GM19438 (cell line): ENCODE measurements around the gene CAMKK1.

Source experiments
- ATAC-seq: cut with Tn5 transposase; IDR thresholded peaks from one replicate; pipeline ENCODE4 v1.9.1; 2021; ENCODE audit warnings: low read depth; ENCODE audit not compliant: unreplicated experiment

The CAMKK1 gene

GRCh38 chr17:3918372-3919122, 25.7 kb upstream of the CAMKK1 start:
- ATAC-seq, result no peak

GRCh38 chr17:3917391-3917931, 24.6 kb upstream of the CAMKK1 start:
- ATAC-seq, result no peak

DNA sequence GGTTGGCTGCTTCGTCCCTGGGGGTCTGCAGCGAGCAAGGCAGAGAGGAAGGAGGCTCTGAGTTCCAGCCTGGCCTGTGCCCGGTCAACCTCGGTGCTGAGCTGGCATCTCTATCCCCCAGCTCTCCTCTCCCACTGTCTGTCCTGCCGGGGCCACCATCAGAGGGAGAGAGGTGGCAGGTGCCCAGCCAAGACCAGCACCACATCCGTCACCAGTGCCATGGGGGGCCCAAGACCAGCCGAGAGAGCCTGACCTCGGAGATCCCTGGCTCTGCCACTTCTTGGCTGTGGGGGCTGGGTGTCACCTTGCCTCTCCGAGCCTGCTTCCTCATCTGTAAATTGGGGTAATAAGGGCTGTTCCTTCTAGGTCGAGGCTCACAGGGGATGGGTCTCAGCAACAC, 24.0 kb upstream of the CAMKK1 start:
- no peak for ATAC-seq

DNA sequence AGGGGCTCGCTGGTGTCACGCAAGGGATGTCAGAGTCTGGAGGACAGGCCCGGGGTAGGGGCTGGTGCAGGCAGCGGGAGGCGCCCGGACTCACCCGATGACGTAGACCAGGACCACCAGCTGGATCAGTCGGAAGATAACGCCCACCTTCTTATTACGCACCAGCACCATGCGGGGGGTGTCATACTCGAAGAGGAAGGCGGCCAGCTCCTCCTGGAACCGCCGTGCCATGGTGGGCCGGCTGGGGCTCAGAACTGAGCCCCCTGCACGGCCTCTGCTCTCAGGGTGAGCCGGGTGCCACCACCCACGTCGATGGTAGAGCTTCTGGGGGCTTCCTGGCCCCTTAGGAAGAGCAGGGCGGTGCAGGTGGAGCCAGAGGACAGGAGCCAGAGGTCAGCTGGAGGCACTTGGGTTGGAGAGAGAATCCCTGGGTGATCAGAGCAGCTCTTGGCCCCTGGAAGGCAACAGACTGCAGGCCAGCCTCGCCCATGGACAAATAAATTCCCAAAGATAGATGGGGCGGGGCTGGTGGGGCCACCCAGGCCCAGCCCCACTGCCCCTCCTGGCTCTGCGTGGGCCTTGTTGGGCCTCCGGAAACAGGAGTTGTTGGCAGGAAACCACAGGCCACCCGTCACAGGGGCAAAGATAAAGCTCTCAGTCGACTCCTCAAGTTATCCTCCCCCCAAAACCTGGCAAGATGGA, 23.3 kb upstream of the CAMKK1 start, which contains the start of gene P2RX1:
Gene P2RX1 (minus strand): TSS at position 471 of the 702 bp plus-strand sequence. CDS start 240 bp downstream, at position 231.
- no peak for ATAC-seq

GRCh38 chr17:3915581-3915994, 22.7 kb upstream of the CAMKK1 start:
- no peak for ATAC-seq

- ATAC-seq, result peak; percentile 53
Observed at GRCh38 chr17:3914312-3914670, 21.4 kb upstream of the CAMKK1 start.

DNA sequence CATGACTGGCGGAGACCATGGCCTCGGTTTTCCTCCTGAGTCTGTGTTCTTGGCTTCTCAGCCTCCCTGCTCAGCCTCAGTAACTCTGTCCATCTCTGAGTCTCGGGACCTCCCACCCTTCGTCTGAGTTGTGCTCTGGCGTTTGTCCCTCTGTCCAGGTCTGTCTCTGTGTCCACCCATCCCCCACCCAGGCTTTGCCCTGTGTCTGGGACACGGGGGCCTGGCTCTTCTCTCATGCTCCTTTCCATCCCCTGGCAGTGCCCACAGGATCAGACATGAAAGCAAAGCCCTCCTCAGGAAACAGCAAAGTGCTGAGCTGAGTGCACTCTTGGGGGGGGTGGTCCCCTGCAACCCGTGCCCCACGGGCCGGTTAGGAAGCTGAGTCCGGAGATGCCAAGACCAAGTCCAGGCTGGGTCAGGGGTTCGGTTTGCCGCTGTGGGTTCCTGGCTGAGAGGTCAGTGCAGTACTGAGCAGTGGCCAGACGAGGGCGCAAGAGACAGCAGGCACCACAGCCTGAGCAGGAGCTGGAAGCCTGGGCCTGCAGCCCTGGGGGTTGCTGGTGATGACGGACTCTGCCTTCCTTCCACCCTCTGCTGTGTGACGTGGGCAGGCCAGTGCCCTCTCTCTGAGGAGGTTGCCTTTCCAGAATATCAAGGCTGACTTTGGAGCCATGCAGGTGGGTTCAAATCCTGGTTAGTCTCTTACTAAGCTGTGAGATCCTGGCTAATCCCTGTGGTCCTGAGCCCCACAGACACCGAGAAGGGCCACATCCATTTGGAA, 20.9 kb upstream of the CAMKK1 start:
- peak; percentile 39 for ATAC-seq

- no peak for ATAC-seq
Observed at GRCh38 chr17:3912827-3913226, 20.0 kb upstream of the CAMKK1 start.

GRCh38 chr17:3911271-3912053, 18.6 kb upstream of the CAMKK1 start:
- ATAC-seq, result peak; percentile 63

DNA sequence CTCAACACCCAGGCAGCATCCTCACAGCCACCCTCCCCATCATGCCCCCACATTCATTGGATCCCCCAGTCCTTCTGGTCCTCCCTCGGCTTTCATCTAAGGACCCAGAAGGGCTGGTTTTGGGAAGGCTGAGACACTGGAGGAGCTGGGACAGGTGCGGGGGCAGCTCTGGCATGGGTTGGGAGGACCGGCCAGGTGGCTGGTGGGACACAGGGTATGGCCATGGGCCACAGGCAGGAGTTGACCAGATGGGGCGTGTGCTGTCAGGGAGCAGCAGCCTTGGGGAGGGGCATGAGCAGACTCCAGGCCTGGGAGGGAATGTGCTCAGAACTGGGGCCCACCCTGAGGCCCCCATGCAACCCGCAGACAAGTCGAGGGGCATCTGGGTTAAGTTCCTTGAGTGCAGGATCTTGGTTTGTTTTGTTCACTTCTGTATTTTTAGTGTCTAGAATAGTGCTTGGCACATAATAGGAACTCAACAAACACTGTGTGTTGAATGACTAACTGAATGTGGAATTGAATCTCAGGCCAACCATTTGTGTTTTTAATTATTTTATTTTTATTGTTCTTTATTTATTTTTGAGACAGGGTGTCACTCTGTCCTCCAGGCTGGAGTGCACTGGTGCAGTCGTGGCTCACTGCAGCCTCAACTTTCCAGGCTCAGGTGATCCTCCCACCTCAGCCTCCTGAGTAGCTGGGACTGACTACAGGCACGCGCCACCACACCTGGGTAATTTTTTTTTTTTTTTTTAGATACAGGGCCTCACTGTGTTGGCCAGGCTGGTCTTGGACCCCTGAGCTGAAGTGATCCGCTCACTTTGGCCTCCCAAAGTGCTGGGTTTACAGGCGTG, 17.8 kb upstream of the CAMKK1 start:
- ATAC-seq, result no peak

DNA sequence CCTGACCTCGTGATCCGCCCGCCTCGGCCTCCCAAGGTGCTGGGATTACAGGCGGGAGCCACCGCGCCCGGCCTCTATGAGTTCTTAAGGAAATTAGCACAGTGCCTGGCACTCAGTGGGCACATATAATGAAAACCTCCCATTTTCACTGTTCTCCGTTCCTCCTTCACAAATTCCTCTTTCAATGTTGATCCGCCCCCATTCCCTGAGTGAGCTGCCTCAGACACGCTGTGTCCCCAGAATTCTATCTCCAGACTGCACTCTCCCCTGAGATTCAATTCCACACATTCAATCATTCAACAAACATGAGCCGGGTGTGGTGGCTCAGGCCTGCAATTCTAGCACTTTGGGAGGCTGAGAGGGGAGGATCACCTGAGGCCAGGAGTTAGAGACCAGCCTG, 16.4 kb upstream of the CAMKK1 start:
- ATAC-seq, result no peak

- no peak for ATAC-seq
Observed at GRCh38 chr17:3907483-3908216, 14.8 kb upstream of the CAMKK1 start.

DNA sequence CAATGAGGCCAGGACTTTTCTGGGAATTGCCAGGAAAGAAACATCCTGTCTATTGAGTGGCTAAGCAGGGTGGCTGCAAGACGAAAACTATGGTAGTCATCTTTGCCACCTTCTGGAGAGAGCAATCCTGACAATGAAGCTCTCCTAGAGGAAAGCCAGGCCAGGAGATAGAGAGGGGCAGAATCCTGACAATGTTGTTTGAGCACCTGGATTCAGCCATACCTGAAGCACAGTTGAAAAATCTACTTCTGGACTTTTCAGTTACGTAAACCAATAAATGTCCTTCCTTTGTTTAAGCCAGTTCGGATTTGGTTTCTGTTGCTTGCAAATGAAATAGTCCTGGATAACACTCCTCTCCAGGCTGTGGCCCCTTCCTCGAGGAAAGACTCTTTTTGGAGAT, 14.0 kb upstream of the CAMKK1 start:
- ATAC-seq, result no peak

GRCh38 chr17:3905017-3905520, 12.2 kb upstream of the CAMKK1 start:
- ATAC-seq, result no peak

- no peak for ATAC-seq
Observed at GRCh38 chr17:3904501-3904900, 11.6 kb upstream of the CAMKK1 start.

GRCh38 chr17:3903881-3904290, 11.0 kb upstream of the CAMKK1 start:
- no peak for ATAC-seq

DNA sequence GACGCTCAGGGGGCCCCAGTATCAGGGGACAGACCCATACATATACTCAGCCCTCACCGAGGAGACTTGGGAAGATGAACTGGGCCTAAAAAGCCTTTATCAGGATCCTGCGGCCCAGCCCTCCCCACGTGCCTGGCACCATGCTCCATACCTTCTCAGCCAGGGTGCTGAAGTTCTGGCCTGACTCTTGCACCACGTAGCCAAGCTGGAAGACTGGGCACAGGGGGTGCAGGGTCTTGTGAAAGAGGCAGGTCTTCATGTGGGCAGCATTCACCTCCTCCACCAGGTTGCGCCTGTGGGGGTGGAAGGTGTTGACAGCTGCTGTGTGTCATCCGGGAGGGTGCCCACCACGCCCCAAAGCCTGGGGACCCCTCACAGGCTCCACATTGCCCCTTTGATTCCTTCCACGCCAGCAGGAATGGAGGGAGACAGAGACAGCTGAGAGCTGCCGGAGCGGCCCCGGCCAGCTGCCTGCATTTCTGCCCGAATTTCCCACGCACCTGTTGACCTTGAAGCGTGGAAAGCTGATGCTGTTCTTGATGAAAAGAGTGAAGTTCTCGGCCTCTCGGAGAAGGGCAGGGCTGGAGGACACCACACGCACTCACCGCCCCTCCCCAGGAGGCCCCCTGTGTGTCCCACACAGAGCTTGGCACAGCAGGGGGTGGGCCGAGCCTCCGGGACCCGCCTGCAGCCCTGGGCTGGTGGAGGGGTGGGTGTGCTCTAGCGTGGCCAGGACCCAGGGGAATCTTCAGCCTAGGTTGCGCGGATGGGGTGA, 10.4 kb upstream of the CAMKK1 start:
- ATAC-seq, result no peak

GRCh38 chr17:3900646-3901045, 7.8 kb upstream of the CAMKK1 start:
- no peak for ATAC-seq
